HL-60 (cell line): ENCODE measurements around the gene RAB5B.

Source experiments
- DNase-seq, 2 experiments: peaks; one replicate each; pipeline ENCODE4 v3.0.0-alpha.2; 2010 to 2020; ENCODE audit warnings: low read depth in 1 of 2, low spot score in 1 of 2
- H3K27ac ChIP-seq: fragments of 250-450 bp; sonication (Bioruptor Pico); replicated peaks from 2 replicates; pipeline ENCODE4 v1.5.1; 2020; ENCODE audit warnings: mild to moderate bottlenecking, moderate library complexity
- H3K27me3 ChIP-seq: fragments of 250-450 bp; sonication (Bioruptor Pico); 2 replicates; pipeline ENCODE4 v1.5.1; 2021; ENCODE audit warnings: mild to moderate bottlenecking, moderate library complexity; ENCODE audit not compliant: insufficient read depth, poor library complexity, severe bottlenecking
- H3K4me3 ChIP-seq: replicated peaks from 2 replicates; pipeline ENCODE4 v1.5.1; 2011; ENCODE audit warnings: mild to moderate bottlenecking, control low read depth, low read length; ENCODE audit not compliant: insufficient read depth
- CTCF ChIP-seq: IDR thresholded peaks from one replicate; pipeline ENCODE4 v1.5.1; 2011; ENCODE audit warnings: low read length, control low read depth, inconsistent platforms; ENCODE audit not compliant: insufficient read depth
- GABPA ChIP-seq: IDR thresholded peaks from 2 replicates; pipeline ENCODE4 v1.6.1; 2012; ENCODE audit warnings: low read depth
- POLR2AphosphoS5 ChIP-seq: IDR thresholded peaks from 2 replicates; pipeline ENCODE4 v1.6.1; 2012; ENCODE audit warnings: low read depth
- REST ChIP-seq: IDR thresholded peaks from 2 replicates; pipeline ENCODE4 v1.6.1; 2012; ENCODE audit warnings: low read depth; ENCODE audit not compliant: insufficient replicate concordance
- SPI1 ChIP-seq: IDR thresholded peaks from 2 replicates; pipeline ENCODE4 v1.6.1; 2012; ENCODE audit warnings: low read depth, mild to moderate bottlenecking, borderline replicate concordance

RAB5B gene

GRCh38 chr12:56017181-56017580, 43.3 kb downstream of the RAB5B start:
- TF ChIP-seq SPI1 (no peak), POLR2AphosphoS5 (no peak), GABPA (no peak), CTCF (no peak), REST (no peak)
- DNase-seq = no peak
- H3K27me3 ChIP-seq = no peaks in the 10 kb centered on the region

GRCh38 chr12:56018356-56018755, 44.5 kb downstream of the RAB5B start:
- no peak overlapping the region for H3K27ac ChIP-seq
- no peak for TF ChIP-seq GABPA
- no peak for TF ChIP-seq CTCF
- TF ChIP-seq REST = no peak
- no peak for TF ChIP-seq POLR2AphosphoS5
- TF ChIP-seq SPI1 = no peak
- no peaks in the 10 kb centered on the region for H3K27me3 ChIP-seq
- H3K4me3 ChIP-seq = no peak overlapping the region
- no peak for DNase-seq

More at GRCh38 chr12:56017181-56017580, 43.3 kb downstream of the RAB5B start:
- Histone ChIP-seq H3K27ac (no peak overlapping the region), H3K4me3 (no peak overlapping the region)

GRCh38 chr12:56020423-56021184, 46.7 kb downstream of the RAB5B start, which contains the start of gene IKZF4:
Gene IKZF4, plus strand, starts transcription at chr12:56021043. Its CDS starts 451 bp downstream, at chr12:56021494.
- TF ChIP-seq SPI1 (peak; percentile 93), POLR2AphosphoS5 (no peak)
- H3K27ac ChIP-seq = peak within 1 kb of the TSS; percentile 50
- H3K4me3 ChIP-seq = no peak within 1 kb of the TSS
- H3K27me3 ChIP-seq = no peaks in the 10 kb centered on the region
- peak; percentile 75 to 79 for DNase-seq

GRCh38 chr12:56021889-56022497, 48.1 kb downstream of the RAB5B start:
- no peak for DNase-seq
- no peak overlapping the region for H3K27ac ChIP-seq
- no peak overlapping the region for H3K4me3 ChIP-seq
- H3K27me3 ChIP-seq = no peaks in the 10 kb centered on the region
- TF ChIP-seq GABPA = no peak
